KMS-11 (cell line): ENCODE data around the gene TMEM234.
A peak's percentile ranks its signal among the peaks of the same experiment; 100 is the strongest.

Experiments used
- H2AFZ ChIP-seq: fragments of 200-600 bp; sonication (generic); 2 replicates; pipeline ENCODE4 v1.6.1; 2016; ENCODE audit warnings: antibody characterized with exemption, mixed run types, low read depth
- H3K27ac ChIP-seq: fragments of 200-600 bp; sonication (generic); 2 replicates; pipeline ENCODE4 v1.6.1; 2016; ENCODE audit warnings: mild to moderate bottlenecking, mixed run types
- H3K27me3 ChIP-seq: fragments of 200-600 bp; sonication (generic); 2 replicates; pipeline ENCODE4 v1.6.1; 2017; ENCODE audit warnings: mild to moderate bottlenecking, low read depth, mixed run types, moderate library complexity; ENCODE audit not compliant: insufficient read depth
- H3K36me3 ChIP-seq: fragments of 200-600 bp; sonication (generic); 2 replicates; pipeline ENCODE4 v1.6.1; 2017; ENCODE audit warnings: mild to moderate bottlenecking, mixed run types; ENCODE audit not compliant: insufficient read depth
- H3K4me1 ChIP-seq: fragments of 200-600 bp; sonication (generic); 2 replicates; pipeline ENCODE4 v1.6.1; 2016; ENCODE audit warnings: mild to moderate bottlenecking, low read depth, mixed run types; ENCODE audit not compliant: poor library complexity, severe bottlenecking
- H3K4me2 ChIP-seq: fragments of 200-600 bp; sonication (generic); 2 replicates; pipeline ENCODE4 v1.7.0; 2016; ENCODE audit warnings: mild to moderate bottlenecking, mixed run types
- H3K4me3 ChIP-seq: fragments of 200-600 bp; sonication (generic); IDR thresholded peaks from 2 replicates; pipeline ENCODE4 v1.6.1; 2017; ENCODE audit warnings: low read depth, low read length, mixed read lengths; ENCODE audit not compliant: insufficient read depth
- H3K79me2 ChIP-seq: fragments of 200-600 bp; sonication (generic); 2 replicates; pipeline ENCODE4 v1.6.1; 2016; ENCODE audit warnings: low read depth, mixed run types; ENCODE audit not compliant: insufficient read depth
- H3K9ac ChIP-seq: fragments of 200-600 bp; sonication (generic); 2 replicates; pipeline ENCODE4 v1.6.1; 2016; ENCODE audit warnings: mild to moderate bottlenecking, mixed run types
- H4K20me1 ChIP-seq: fragments of 200-600 bp; sonication (generic); 2 replicates; pipeline ENCODE4 v1.6.1; 2016; ENCODE audit warnings: mild to moderate bottlenecking, mixed run types; ENCODE audit not compliant: insufficient read depth
- CTCF ChIP-seq: fragments of 200-600 bp; sonication (generic); conservative IDR thresholded peaks from 2 replicates; pipeline ENCODE4 v1.6.1; 2017; ENCODE audit warnings: low read depth, mild to moderate bottlenecking, antibody characterized with exemption, low read length, moderate library complexity, mixed read lengths

Gene TMEM234

GRCh38 chr1:32221980-32222755, at the start of gene TMEM234, which contains the start of gene EIF3I:
Gene TMEM234, minus strand, starts transcription at chr1:32222353. Its CDS starts 31 bp downstream, at chr1:32222322.
Gene EIF3I, plus strand, starts transcription at chr1:32222407. Its CDS starts 35 bp downstream, at chr1:32222442.
- H2AFZ ChIP-seq, result peak within 1 kb of the TSS; percentile 74
- H3K27ac ChIP-seq, result peak within 1 kb of the TSS; percentile 57
- H3K4me2 ChIP-seq, result peak within 1 kb of the TSS; percentile 96
- H3K9ac ChIP-seq, result peak within 1 kb of the TSS; percentile 81
- H4K20me1 ChIP-seq, result no peaks in the 10 kb centered on the region
- H3K79me2 ChIP-seq, result peaks cover 22% of the 10 kb centered on the region
- peaks cover 15% of the 10 kb centered on the region for H3K4me1 ChIP-seq
- no peaks in the 10 kb centered on the region for H3K27me3 ChIP-seq
- H3K4me3 ChIP-seq, result peak within 1 kb of the TSS; percentile 90
- no peaks in the 10 kb centered on the region for H3K36me3 ChIP-seq
- TF ChIP-seq CTCF, result no peak

- Histone ChIP-seq H3K4me1 (peaks cover 22% of the 10 kb centered on the region), H3K4me3 (no peak overlapping the region), H3K36me3 (no peaks in the 10 kb centered on the region), H4K20me1 (no peaks in the 10 kb centered on the region), H3K79me2 (no peaks in the 10 kb centered on the region), H2AFZ (no peak overlapping the region), H3K4me2 (no peak overlapping the region), H3K9ac (no peak overlapping the region), H3K27ac (no peak overlapping the region), H3K27me3 (no peaks in the 10 kb centered on the region)
- TF ChIP-seq CTCF, result no peak
These were observed 47.6 kb upstream of the TMEM234 start for GRCh38 chr1:32269744-32270143.

GRCh38 chr1:32266921-32267591, 44.9 kb upstream of the TMEM234 start:
- Histone ChIP-seq H2AFZ (no peak overlapping the region), H3K4me2 (no peak overlapping the region), H3K79me2 (no peaks in the 10 kb centered on the region), H3K9ac (no peak overlapping the region), H3K27me3 (no peaks in the 10 kb centered on the region), H3K36me3 (no peaks in the 10 kb centered on the region), H3K27ac (no peak overlapping the region), H3K4me3 (no peak overlapping the region), H4K20me1 (no peaks in the 10 kb centered on the region), H3K4me1 (peaks cover 28% of the 10 kb centered on the region)
- no peak for TF ChIP-seq CTCF

- Histone ChIP-seq H3K4me3 (no peak overlapping the region), H3K27me3 (no peaks in the 10 kb centered on the region), H3K36me3 (no peaks in the 10 kb centered on the region), H2AFZ (peak overlapping the region; percentile 15; the same call in 1 of the 2 replicates), H3K79me2 (no peaks in the 10 kb centered on the region), H4K20me1 (no peaks in the 10 kb centered on the region), H3K4me1 (peaks cover 28% of the 10 kb centered on the region), H3K27ac (no peak overlapping the region), H3K9ac (no peak overlapping the region), H3K4me2 (peak overlapping the region; percentile 29; the same call in 1 of the 2 replicates)
- TF ChIP-seq CTCF, result no peak
These were observed 43.7 kb upstream of the TMEM234 start for GRCh38 chr1:32265846-32266245.
